Spleen (tissue), 7 donors: Measurements from ENCODE around the gene EWSR1.

Source experiments
- POLR2A ChIP-seq, 3 donors: fragments of 450-650 bp; IDR thresholded peaks; one replicate each; pipeline ENCODE4 v1.5.1; 2017; ENCODE audit warnings: antibody characterized with exemption in 3 of 3, mild to moderate bottlenecking in 1 of 3
- TF ChIP-seq, protein P1 (sequence below), 11 experiments: fragments of 200-600 bp in 7 of 11; fragments of 450-650 bp in 4 of 11; sonication (generic) in 4 of 11; IDR thresholded peaks in 8 of 11; conservative IDR thresholded peaks in 3 of 11; 1 replicate in 7 of 11; 2 replicates in 4 of 11; pipeline versions ENCODE4 v1.4.0 to v1.8.0; 2016 to 2021; ENCODE audit warnings: antibody characterized with exemption in 11 of 11, inconsistent platforms in 4 of 11, mild to moderate bottlenecking in 1 of 11
- donor health status: DM: no; HTN: no; CAD: no; lungs with moderate emphysema.
- donor health status: DM: no; HTN: no; CAD: no.
- donor health status: DM: no; HTN: no; CAD: no.

DNA sequence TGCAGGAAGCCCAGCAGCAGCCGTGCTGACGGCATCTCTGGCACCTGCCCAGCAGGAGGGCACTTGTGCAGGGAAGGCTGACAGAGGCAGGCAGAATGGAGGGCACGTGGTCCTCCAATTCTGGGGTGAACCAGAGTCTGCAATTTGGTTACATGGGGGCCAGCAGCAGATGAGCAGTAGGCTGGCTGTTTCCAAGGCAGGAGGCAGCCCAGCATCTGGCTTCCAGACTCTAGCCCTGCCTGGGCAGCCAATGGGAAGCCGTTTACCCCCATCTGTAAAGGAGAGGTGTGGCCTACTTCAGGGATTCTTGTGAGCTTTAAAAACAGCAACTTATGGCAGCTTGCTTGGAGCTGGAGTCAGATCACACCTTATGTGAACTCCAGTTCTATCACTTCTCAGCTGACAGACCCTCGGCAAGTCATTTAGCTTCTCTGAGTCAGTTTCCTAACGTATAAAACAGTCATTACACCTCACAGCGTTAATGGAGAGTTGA is 75.3 kb downstream of the EWSR1 start:
- TF ChIP-seq, protein P1, sequence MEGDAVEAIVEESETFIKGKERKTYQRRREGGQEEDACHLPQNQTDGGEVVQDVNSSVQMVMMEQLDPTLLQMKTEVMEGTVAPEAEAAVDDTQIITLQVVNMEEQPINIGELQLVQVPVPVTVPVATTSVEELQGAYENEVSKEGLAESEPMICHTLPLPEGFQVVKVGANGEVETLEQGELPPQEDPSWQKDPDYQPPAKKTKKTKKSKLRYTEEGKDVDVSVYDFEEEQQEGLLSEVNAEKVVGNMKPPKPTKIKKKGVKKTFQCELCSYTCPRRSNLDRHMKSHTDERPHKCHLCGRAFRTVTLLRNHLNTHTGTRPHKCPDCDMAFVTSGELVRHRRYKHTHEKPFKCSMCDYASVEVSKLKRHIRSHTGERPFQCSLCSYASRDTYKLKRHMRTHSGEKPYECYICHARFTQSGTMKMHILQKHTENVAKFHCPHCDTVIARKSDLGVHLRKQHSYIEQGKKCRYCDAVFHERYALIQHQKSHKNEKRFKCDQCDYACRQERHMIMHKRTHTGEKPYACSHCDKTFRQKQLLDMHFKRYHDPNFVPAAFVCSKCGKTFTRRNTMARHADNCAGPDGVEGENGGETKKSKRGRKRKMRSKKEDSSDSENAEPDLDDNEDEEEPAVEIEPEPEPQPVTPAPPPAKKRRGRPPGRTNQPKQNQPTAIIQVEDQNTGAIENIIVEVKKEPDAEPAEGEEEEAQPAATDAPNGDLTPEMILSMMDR (IDR thresholded peaks at IDR 0.05 in 8 of 11, conservative IDR thresholded peaks at IDR 0.05 in 3 of 11), result no peak
- no peak for TF ChIP-seq POLR2A (IDR thresholded peaks at IDR 0.05)
